Dendritic cell treated with granulocyte-macrophage colony-stimulating factor and Interleukin-4, amounts not matched to agents 40 ng/mL and 50 ng/mL, for 4 days (primary cell): Measurements from ENCODE around the gene UTP20.

Experiments
- H3K27ac Mint-ChIP-seq: one replicate; pipeline ENCODE4 v1.8.0; 2022; ENCODE audit warnings: mild to moderate bottlenecking, mixed read lengths
- H3K27me3 Mint-ChIP-seq: one replicate; pipeline ENCODE4 v1.8.0; 2022; ENCODE audit warnings: mild to moderate bottlenecking, mixed read lengths
- H3K36me3 Mint-ChIP-seq: one replicate; pipeline ENCODE4 v1.8.0; 2022; ENCODE audit warnings: low read depth, mixed read lengths
- H3K4me1 Mint-ChIP-seq: one replicate; pipeline ENCODE4 v1.8.0; 2022; ENCODE audit warnings: low read depth, mixed read lengths
- H3K4me3 Mint-ChIP-seq: one replicate; pipeline ENCODE4 v1.8.0; 2022; ENCODE audit warnings: mild to moderate bottlenecking, moderate library complexity, mixed read lengths
- H3K9me3 Mint-ChIP-seq: one replicate; pipeline ENCODE4 v1.8.0; 2022; ENCODE audit warnings: mixed read lengths
- intact Hi-C: fragments of 100-400 bp; cut with micrococcal nuclease; formaldehyde crosslinking; loops from one replicate; pipeline ENCODE4 v1.15.0; 2022

UTP20 gene

DNA sequence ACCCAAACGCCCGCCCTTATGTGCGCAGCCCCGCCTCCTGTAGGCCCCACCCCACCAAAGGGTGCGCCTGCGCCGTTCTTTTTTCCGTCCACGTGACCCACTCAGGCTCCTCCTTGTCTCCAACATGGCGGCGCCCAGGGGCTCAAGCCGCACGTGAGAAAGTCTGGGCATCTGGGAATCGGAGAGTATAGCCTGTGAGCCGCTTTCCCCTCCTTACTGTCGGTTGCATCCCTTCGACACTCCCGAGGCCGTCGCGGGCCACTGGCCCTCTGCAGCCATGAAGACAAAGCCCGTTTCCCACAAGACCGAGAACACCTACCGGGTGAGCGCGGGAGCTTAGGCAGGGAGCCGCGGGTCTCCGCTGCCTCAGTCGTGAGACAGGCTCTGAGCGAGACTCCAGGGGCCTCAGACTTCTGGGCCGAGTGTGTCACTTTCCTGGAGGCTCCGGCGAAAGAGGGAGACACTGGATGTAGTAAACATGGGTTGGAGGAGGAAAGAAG is at the start of gene UTP20:
UTP20 (plus strand) TSS at position 100 of the 500 bp plus-strand sequence; CDS start at position 278, 178 bp downstream.
- H3K36me3 Mint-ChIP-seq = peaks cover 21% of the 10 kb centered on the region
- H3K9me3 Mint-ChIP-seq = no peaks in the 10 kb centered on the region
- H3K27me3 Mint-ChIP-seq = peaks cover 11% of the 10 kb centered on the region
- peak within 1 kb of the TSS; percentile 95 for H3K4me3 Mint-ChIP-seq
- peaks cover 8% of the 10 kb centered on the region for H3K4me1 Mint-ChIP-seq
- intact Hi-C loops = loop anchor here (5.0 kb wide), 1 partner anchor 127 kb away; the partner anchor contains the start of gene ARL1
- peak within 1 kb of the TSS; percentile 86 for H3K27ac Mint-ChIP-seq

DNA sequence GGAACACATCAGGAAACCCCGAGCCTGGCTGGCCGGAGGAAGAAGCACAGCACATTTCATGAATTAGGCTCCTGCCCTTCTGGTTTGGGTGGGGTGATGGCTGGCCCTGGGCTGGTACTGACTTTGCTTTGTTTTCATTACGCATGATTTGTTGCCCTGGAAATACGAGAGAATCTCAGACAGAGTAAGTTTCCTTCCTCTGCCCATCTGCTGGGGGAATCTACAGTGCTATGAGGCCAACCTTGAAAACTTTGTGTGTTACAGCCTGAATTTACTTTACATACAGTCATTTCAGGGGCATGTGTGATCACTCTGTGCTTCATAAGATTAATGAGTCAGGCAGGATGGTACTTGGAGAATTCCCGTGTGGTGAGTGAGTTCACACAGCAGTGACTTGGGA is 49.4 kb upstream of the UTP20 start:
- H3K27ac Mint-ChIP-seq = no peak overlapping the region
- H3K36me3 Mint-ChIP-seq = no peaks in the 10 kb centered on the region
- no peaks in the 10 kb centered on the region for H3K27me3 Mint-ChIP-seq
- no peaks in the 10 kb centered on the region for H3K9me3 Mint-ChIP-seq
- no peaks in the 10 kb centered on the region for H3K4me1 Mint-ChIP-seq
- H3K4me3 Mint-ChIP-seq = no peak overlapping the region
- intact Hi-C loops = no loop called here

- Mint-ChIP-seq H3K9me3 (no peaks in the 10 kb centered on the region), H3K27ac (no peak overlapping the region), H3K36me3 (no peaks in the 10 kb centered on the region), H3K27me3 (no peaks in the 10 kb centered on the region), H3K4me1 (no peaks in the 10 kb centered on the region), H3K4me3 (no peak overlapping the region)
- intact Hi-C loops = no loop called here
These were observed 48.3 kb upstream of the UTP20 start for GRCh38 chr12:101231636-101232035.

DNA sequence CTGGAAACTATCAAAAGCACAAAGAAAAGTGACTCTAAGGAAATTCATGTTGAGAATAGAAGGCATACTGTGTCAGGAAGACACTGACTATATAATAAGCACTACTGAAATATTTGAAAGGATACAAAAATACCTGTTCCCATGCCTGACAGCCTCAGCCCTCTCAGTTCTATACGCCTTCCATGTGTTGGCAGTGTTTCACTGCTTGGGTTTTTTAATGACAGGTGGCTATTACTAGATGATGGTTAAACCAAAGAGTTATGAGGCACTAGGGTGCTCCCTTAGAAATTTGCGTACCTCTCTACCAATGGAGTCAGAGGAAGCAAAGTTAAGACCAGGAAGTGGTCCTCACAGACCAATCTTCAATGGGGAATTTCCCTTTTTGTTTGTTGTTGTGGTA is 44.2 kb upstream of the UTP20 start:
- no peak overlapping the region for H3K27ac Mint-ChIP-seq
- no peaks in the 10 kb centered on the region for H3K36me3 Mint-ChIP-seq
- intact Hi-C loops = no loop called here
- no peak overlapping the region for H3K4me3 Mint-ChIP-seq
- H3K9me3 Mint-ChIP-seq = no peaks in the 10 kb centered on the region
- H3K4me1 Mint-ChIP-seq = no peaks in the 10 kb centered on the region
- H3K27me3 Mint-ChIP-seq = no peaks in the 10 kb centered on the region

DNA sequence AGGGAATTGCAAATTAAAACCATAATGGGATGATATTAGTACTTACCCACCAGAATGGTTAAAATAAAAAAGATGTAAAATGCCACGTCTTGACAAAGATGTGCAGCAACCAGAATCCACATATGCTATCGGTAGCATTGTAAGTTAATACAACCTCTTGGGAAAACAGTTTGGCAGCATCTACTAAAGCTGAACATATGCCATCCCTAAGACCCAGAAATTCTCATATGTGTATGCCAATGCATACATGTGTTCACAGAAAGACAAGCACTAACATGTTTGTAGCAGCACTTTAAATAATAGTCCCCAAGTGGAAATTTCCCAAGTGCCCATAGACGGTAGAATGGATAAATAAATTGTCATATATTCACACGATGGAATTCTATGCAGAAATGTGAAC is 41.6 kb upstream of the UTP20 start:
- intact Hi-C loops = no loop called here
- no peaks in the 10 kb centered on the region for H3K4me1 Mint-ChIP-seq
- H3K27me3 Mint-ChIP-seq = no peaks in the 10 kb centered on the region
- H3K36me3 Mint-ChIP-seq = no peaks in the 10 kb centered on the region
- H3K4me3 Mint-ChIP-seq = no peak overlapping the region
- H3K9me3 Mint-ChIP-seq = no peaks in the 10 kb centered on the region
- no peak overlapping the region for H3K27ac Mint-ChIP-seq

- no peaks in the 10 kb centered on the region for H3K4me1 Mint-ChIP-seq
- intact Hi-C loops = no loop called here
- H3K9me3 Mint-ChIP-seq = no peaks in the 10 kb centered on the region
- H3K27me3 Mint-ChIP-seq = no peaks in the 10 kb centered on the region
- no peak overlapping the region for H3K27ac Mint-ChIP-seq
- H3K36me3 Mint-ChIP-seq = no peaks in the 10 kb centered on the region
- no peak overlapping the region for H3K4me3 Mint-ChIP-seq
These were observed 41.0 kb upstream of the UTP20 start for GRCh38 chr12:101238800-101239329.

DNA sequence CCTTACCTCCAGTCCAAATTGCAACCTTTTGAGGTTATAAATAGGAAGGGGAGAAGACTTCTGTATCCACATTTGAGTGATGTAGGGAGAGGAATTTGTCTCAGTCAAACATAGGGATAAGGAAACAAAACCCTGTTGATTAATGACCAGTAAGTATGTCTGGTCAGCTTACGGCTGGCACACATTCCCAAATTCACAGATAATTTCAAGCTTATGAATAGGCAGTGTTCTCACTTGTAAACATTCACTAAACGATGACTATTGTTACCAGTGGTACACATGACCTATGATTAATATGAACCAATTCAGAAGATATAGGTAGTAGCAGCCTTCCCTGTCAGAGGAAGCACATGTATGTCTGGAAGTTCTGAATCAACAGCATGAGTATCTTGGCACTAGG is 36.8 kb upstream of the UTP20 start:
- no peaks in the 10 kb centered on the region for H3K36me3 Mint-ChIP-seq
- no peaks in the 10 kb centered on the region for H3K9me3 Mint-ChIP-seq
- H3K27me3 Mint-ChIP-seq = no peaks in the 10 kb centered on the region
- no peaks in the 10 kb centered on the region for H3K4me1 Mint-ChIP-seq
- intact Hi-C loops = no loop called here
- no peak overlapping the region for H3K4me3 Mint-ChIP-seq
- no peak overlapping the region for H3K27ac Mint-ChIP-seq

GRCh38 chr12:101243616-101244015 is 36.3 kb upstream of the UTP20 start:
- H3K9me3 Mint-ChIP-seq = no peaks in the 10 kb centered on the region
- H3K4me3 Mint-ChIP-seq = no peak overlapping the region
- no peak overlapping the region for H3K27ac Mint-ChIP-seq
- no peaks in the 10 kb centered on the region for H3K4me1 Mint-ChIP-seq
- no peaks in the 10 kb centered on the region for H3K36me3 Mint-ChIP-seq
- intact Hi-C loops = no loop called here
- no peaks in the 10 kb centered on the region for H3K27me3 Mint-ChIP-seq

DNA sequence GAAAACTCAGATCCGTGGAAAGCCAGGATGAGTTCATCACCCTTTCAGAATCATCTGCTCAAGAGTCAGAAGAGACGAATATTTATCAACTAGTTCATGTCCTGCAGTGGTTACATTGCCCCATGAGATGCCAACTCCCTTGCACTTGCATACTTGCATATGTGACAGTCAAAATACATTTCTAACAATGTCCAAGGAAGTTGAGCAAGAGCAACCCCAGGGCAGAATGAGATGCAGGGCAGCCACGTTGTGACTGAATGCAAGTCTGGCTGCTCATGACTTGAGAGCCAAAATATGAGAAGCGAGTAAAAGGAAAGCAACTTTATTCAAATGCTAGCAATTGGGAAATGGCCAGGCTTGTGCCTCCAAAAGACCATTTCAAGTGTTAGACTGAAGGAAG is 23.6 kb upstream of the UTP20 start:
- Mint-ChIP-seq H3K36me3 (no peaks in the 10 kb centered on the region), H3K27ac (no peak overlapping the region)
- intact Hi-C loops = no loop called here

GRCh38 chr12:101257357-101257756 is 22.5 kb upstream of the UTP20 start:
- peaks cover 1% of the 10 kb centered on the region for H3K27me3 Mint-ChIP-seq
- H3K4me3 Mint-ChIP-seq = no peak overlapping the region
- H3K4me1 Mint-ChIP-seq = no peaks in the 10 kb centered on the region
- intact Hi-C loops = no loop called here
- H3K27ac Mint-ChIP-seq = no peak overlapping the region
- H3K36me3 Mint-ChIP-seq = no peaks in the 10 kb centered on the region
- H3K9me3 Mint-ChIP-seq = no peaks in the 10 kb centered on the region

More for the DNA sequence above, 23.6 kb upstream of the UTP20 start:
- no peaks in the 10 kb centered on the region for H3K9me3 Mint-ChIP-seq
- H3K27me3 Mint-ChIP-seq = peaks cover 1% of the 10 kb centered on the region
- H3K4me3 Mint-ChIP-seq = no peak overlapping the region
- no peaks in the 10 kb centered on the region for H3K4me1 Mint-ChIP-seq

DNA sequence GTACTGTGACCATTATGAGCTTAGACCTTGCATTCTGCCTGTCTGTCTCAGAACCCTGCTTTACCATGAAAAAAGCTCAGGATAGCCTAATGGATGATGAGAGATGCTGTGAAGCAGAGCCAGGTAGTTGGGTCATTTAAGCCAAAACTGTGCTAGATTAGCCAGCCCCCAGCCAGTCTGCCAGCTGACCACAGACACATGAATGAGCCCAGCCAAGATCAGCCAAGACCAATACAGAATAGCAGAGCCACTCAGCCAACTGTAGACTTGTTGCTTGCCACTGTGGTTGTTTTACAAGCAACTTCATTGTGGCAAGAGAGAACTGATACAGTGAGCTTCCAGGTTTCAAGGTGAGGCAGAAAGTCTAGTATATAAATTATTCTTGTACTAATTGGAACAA is 12.8 kb upstream of the UTP20 start:
- intact Hi-C loops = no loop called here
- Mint-ChIP-seq H3K27me3 (peaks cover 16% of the 10 kb centered on the region), H3K9me3 (no peaks in the 10 kb centered on the region), H3K4me1 (no peaks in the 10 kb centered on the region), H3K27ac (no peak overlapping the region), H3K36me3 (no peaks in the 10 kb centered on the region), H3K4me3 (no peak overlapping the region)

GRCh38 chr12:101276433-101276832 is 3.5 kb upstream of the UTP20 start:
- peaks cover 7% of the 10 kb centered on the region for H3K36me3 Mint-ChIP-seq
- intact Hi-C loops = no loop called here
- H3K9me3 Mint-ChIP-seq = no peaks in the 10 kb centered on the region

DNA sequence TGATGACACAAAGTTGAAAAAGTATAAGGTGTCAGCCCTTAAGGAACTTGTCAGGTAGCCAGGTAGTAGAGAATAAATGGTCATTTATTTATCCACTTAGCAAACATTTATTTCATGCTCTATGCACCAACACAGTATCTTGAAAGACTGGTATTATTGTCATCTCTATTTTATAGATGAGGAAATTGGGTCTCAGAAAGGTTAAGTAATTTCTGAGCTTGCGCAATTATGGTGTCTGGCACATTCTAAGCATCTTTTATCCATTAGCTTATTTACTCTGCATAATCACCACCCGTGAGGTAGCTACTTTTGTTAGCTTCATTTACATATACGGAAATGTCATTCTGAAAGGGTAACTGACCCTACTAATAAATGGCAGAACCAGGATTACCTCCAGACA is 2.5 kb upstream of the UTP20 start:
- Mint-ChIP-seq H3K27me3 (peaks cover 16% of the 10 kb centered on the region), H3K27ac (no peak overlapping the region), H3K4me3 (no peak overlapping the region), H3K9me3 (no peaks in the 10 kb centered on the region), H3K36me3 (peaks cover 15% of the 10 kb centered on the region), H3K4me1 (peaks cover 4% of the 10 kb centered on the region)
- intact Hi-C loops = no loop called here

More at GRCh38 chr12:101276433-101276832, 3.5 kb upstream of the UTP20 start:
- Mint-ChIP-seq H3K4me1 (no peaks in the 10 kb centered on the region), H3K27me3 (peaks cover 22% of the 10 kb centered on the region), H3K27ac (no peak overlapping the region), H3K4me3 (no peak overlapping the region)

GRCh38 chr12:101287357-101287756 is 7.5 kb downstream of the UTP20 start:
- H3K4me1 Mint-ChIP-seq = peaks cover 4% of the 10 kb centered on the region
- intact Hi-C loops = no loop called here
- H3K27ac Mint-ChIP-seq = no peak overlapping the region
- H3K36me3 Mint-ChIP-seq = peaks cover 68% of the 10 kb centered on the region
- H3K9me3 Mint-ChIP-seq = no peaks in the 10 kb centered on the region
- H3K27me3 Mint-ChIP-seq = no peaks in the 10 kb centered on the region
- H3K4me3 Mint-ChIP-seq = no peak overlapping the region

DNA sequence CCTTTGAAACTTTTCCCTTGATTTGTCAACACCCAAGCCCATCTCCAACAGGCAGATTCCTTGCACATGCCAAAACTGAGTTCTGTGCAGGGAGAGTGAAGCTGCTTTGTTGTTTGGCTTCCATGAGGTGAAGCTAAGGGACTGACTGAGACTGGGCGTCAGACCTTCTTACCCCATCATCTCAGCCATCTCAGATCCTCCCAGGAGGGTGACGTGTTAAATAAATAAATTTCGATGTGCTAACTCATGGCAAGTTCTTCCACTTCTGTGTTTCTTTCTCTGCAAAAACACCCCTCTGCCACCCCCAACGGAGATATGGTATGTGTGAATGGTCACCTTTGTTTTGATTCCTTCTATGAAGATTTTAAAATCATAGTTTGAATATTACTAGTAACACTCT is 17.8 kb downstream of the UTP20 start:
- Mint-ChIP-seq H3K4me1 (peaks cover 6% of the 10 kb centered on the region), H3K9me3 (no peaks in the 10 kb centered on the region), H3K27me3 (no peaks in the 10 kb centered on the region), H3K27ac (no peak overlapping the region), H3K36me3 (peaks cover 83% of the 10 kb centered on the region), H3K4me3 (no peak overlapping the region)
- intact Hi-C loops = no loop called here
